ENCODE results near the gene MYO1B.
"Not testable (repeated sequence)": the region's sequence is repeated elsewhere in the genome, so short reads cannot be mapped to it uniquely, and the experiment has no call there.

Gene MYO1B

DNA sequence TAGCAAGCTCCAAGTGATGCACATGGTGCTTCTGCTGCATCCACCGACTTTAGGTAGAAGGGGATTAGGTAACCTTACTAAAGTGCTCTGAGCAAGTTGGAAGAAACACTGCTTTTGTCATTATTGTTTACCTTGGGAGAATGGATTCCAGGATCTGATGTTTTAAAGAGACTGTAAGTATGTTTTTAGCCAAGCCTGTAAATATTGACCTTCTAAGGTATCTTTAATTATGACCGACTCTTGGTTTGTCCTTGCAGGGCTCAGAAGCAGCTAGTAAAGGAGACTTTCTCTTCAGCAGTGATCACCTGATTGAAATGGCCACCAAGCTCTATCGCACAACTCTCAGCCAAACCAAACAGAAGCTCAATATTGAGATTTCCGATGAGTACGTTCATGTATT is 170.7 kb downstream of the MYO1B start:
- DNase-seq: no peak

DNA sequence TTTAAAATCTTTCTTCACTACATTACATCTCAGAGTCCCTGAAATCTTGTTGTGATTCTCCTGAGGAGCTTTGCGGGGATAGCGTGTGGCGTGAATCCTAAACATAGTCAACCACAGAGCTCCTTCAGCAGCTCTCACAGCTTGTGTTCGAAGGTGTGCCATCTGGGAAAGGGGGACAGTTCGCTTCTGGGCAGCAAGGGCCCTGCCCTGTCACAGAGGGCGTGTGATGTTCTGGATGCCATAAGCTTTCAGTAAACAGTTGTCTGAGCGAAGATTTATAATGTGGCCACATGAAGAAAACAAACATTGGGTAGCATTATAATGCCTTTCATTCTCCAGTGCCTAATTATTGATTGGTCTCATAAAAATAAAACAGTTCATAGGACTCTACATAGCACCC is 172.5 kb downstream of the MYO1B start:
- DNase-seq: no peak

DNA sequence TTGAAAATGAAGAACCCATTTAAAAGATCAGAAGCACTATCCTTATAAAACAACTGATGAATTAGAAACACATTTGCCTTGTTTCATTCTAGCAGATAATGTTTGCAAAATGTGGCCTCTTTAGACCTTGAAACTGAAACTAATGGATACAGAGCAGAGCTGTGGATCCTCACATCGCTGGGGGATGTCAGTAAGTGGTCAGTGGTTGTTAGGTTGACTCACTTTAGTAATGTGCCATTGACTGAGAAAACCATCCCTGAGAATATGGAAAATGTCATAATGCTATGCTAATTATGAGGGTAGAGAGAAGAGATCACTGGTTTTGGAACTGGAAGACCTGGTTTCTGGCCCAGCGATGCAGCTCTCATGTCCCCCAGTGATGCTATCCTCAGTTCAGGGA is 176.7 kb downstream of the MYO1B start:
- no peak for DNase-seq

DNA sequence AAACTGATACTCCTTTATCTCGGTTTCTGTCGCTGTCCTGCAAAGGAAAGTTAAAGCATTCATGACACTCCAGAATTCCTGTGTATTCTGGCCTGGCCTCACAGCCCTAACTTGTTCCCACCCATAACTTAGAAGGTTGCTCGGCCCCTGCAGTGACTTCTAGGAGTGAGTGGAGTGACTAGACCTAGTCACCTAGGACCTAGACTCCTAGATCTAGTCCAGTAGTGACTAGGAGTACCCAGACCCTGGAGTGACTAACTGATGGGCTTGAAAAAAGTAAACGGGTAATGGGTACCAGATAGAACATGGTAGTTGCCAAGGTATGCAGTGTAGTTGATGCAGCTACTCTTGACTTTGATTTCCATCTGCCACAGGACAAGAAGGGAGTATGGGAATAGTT is 181.8 kb downstream of the MYO1B start:
- DNase-seq: no peak

DNA sequence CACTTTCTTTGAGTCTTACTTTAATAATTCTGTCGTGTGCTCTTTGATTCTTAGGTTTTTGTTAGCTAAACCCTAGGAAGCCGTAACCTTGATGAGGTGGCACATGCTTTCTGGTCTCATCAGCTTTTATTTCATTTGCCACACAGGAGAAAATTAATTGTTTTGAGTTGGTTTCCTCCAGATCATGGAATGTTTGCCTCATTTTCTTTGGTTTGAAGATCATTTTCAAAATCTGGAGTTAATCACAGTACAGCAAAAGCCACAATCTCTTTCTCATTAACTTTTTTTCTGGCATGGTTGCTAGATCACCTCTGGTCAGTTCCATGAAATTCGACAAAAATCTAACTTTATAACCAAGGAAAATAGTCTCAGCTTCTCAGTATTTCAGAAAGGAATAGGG is 182.9 kb downstream of the MYO1B start:
- DNase-seq: no peak

DNA sequence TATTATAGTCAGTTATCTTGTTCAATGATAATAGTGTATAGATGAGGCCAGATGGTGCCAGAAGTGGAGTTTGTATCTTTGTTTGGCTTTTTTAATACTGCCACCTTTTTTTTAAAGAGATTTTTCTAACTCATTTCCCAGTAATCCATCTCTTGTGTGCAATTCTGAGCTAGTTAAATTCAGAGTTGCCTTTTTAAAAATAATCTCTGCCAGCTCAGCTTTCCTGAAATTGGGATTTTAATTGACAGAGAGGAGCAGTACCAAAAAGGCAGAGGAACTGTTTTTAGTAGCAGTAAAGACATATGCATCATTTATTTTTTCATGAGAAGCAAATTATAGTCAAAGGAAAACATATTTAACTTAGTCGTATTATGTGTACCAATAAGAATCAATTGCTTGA is 185.3 kb downstream of the MYO1B start:
- DNase-seq: no peak

DNA sequence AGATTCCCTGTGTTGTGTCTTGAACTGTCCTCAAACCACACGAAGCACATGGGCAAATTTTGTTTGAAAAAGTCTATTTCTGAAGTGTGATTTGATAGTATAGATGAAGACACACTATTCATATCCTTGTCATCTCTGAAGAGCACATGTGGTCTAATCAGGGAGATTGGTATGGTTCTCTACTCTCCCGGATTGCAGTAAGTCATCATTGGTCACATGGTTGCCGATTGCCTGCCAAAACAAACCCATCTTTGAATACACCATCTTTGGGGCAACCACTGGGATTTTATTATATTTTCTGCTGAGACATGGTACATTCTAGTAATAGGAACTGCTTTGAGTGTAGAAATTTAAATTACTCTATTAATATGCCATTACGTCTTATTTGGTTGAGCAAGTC is 186.9 kb downstream of the MYO1B start:
- DNase-seq: no peak

DNA sequence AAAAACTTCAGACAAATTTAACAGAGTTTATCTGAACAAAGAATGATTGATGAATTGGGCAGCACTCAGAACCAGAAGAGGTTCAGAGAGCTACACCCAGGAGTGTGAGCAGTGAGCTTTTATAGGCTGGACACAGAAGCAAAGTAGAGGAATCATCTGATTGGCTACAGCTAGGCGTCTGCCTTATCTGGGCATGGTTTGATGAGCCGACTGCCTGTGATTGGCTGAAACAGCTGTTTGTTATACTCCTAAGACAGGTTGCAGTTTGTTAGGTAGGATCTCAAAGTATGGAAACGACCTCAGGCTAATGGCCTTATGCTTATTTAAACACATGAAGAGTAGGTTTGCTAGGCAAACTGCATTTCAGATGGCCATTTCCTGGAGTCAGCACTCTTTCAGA is 188.9 kb downstream of the MYO1B start:
- no peak for DNase-seq

DNA sequence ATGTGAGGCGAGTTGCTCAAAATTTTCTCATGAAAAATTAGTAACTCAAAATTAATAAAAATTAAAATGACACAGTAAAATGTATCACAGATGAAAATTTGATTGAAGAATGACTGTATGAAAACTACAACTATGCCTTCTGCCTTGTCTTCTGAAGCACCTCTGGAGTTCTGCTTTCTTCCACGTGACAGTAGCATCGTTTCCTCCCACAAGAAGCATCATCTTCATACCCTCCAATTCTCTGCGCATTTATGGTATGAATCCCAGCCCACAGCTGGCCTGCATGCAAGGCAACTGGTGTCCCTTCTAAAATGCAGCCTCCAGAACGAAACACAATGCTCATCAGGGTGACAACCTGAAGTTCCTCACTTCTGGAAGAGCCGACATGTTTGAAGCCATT is 189.9 kb downstream of the MYO1B start:
- no peak for DNase-seq

DNA sequence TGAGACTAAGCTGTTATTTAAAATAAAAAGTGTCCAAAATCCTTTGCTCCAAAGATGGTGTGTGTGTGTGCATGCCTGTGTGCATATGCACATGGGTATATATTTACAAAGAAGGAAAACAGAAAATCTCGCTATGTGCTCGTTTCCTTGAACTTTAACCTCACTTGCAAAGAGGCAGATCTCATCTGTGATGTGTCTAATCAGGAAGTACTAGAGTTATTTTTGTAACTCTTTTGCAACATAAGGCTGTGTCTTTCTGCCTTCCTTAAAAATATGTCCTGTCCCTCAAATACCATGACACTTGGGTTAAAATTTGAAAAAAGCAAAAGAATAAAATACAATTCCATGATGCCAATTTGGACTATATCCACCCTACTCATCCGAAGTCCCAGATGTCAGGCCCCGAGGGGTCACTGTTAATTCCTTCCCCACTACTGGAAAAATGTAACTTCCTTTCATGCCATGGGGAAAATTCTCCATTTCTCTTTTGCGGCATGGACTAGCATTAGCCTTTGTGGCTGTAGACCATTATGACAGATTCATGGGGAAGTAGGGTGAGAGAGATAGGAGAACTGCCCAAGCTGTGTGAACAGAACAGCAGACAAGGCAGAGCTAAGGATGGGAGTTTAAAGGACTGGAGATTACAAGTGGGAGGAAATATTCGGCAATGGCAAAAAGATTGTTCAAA is 191.3 kb downstream of the MYO1B start:
- no peak for DNase-seq

DNA sequence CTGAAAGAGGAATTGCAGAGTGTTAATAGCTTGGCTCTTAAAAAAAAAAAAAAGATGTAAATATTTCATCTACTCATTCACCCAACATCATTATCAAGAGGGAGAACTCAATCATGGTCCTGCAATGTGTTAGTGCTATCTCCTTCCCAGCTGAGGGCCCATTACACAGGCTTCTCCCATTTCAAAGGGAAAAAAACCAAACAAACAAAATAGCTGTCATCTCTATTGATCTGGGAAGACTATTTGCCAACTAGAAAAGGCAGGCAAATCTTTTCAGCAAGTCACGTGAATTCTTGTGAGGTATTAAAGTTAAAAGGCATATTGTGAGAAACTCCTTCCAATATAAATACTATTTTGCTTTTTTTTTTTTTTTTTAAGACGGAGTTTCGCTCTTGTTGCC is 194.3 kb downstream of the MYO1B start:
- DNase-seq: no peak

DNA sequence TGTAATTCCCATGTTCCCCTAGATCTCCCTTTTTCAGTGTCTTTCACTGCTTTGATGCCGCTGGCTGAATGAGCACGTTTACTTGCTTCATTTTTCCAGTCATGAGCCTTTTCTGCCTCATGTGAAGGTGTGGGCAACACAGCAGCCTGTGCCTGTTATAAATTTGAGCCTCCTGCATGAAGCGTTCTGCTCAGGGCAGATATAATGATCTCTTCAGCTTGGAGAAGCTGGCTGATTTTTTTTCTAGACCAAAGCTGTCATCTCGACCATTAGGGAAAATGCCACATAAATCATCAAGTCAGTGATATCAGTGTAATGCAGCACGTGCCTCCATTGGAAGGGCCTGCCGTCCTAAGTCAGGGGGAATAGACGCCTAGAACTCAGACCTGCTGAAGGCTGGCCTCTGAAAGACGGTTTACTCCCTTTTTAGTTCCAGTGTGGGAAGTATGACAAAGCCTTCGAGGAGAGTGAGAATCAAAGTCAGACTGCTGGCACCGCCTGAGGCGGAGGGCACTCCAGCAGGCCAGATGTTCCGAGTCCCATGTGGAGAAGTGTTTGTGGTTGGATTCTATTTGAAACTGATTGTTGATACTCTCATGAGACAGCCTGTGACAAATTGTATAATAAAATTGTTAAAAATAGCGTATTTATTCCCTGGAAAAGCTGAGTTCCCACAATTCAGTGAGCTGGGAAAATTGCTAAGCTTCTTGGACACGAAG is 196.5 kb downstream of the MYO1B start:
- no peak for DNase-seq

DNA sequence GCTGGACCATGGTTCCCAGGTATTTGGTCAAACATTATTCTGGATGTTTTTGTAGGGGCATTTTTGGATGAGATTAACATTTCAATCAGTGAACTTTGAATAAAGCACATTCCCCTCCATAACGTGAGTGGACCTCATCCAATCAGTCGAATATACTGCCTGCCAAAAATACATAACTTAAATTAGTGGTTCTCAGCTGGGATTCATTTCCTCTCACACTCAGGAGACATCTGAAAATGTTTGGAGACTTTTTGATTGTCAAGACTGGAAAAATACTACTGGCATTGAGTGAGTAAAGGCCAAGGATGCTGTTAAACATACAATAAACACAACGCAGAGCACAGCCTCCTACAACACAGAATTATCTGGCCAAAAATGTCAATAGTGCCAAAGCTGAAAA is 198.2 kb downstream of the MYO1B start:
- no peak for DNase-seq

DNA sequence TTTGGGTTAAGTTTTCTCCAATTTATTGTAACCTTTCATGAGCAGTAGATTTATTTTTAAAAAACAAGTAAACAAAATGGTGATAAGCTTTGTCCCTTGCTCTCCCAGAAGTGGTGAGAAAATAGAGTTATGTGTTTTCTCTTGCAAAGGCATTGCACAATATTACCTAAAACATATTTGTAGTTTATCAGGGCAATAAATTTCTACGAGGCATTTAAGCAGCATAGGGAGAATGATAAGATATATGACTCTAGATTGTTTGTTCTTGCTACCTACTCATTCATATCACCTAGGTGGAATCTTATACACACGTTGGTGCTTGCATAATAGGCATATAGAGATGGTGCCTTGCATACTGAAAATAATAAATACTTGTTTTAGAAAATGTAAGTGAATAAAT is 201.7 kb downstream of the MYO1B start:
- no peak for DNase-seq

DNA sequence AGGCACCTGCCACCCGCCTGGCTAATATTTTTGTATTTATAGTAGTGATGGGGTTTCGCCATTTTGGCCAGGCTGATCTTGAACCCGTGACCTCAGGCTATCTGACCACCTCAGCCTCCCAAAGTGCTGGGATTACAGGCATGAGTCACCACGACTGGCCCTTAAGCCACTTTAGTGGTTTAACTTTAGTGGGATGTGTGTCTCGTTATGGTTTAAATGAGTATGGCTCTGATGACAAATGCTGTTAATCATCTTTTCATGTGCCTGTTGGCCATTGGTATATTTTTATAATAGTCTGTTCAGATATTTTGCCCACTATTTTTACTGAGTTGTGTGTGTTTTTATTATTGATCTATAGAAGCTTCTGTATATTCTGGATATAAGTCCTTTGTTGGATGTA is 205.9 kb downstream of the MYO1B start:
- no peak for DNase-seq

DNA sequence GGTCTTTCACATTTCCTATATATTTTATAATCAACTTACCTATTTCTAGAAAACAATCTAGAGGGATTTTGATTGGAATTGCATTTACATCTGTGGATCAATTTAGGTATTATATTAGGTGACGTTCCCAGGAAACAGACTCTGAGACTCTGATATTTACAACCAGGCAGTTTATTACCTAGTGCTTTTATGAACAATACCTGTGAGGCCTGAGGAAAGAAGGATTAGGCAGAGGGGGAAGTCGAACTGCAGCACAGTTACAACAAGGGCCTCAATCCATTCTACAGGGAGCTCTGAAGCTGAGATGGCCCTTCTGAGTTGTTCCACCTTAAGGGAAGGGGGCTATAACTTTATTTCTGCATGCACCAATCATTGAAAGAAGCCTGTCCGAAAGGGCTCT is 206.9 kb downstream of the MYO1B start:
- DNase-seq: no peak

DNA sequence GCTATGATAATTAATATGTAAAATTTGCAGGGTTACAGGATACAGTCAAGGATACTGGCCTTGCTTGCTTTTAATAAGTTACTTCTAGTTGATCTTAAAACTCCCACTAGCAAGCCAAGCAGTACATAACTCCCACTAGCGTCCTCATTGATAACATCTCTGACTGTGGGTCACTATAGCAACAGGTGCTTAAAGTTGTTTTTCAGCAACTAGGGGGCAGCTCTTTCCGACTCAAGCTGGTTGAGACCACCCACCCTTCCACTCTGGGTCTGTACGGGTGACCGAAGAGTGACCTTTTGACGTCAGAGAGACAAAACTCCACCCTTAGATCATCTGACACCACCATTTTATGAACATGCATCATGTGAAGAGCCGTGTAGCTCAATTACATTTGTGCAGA is 208.6 kb downstream of the MYO1B start:
- no peak for DNase-seq

DNA sequence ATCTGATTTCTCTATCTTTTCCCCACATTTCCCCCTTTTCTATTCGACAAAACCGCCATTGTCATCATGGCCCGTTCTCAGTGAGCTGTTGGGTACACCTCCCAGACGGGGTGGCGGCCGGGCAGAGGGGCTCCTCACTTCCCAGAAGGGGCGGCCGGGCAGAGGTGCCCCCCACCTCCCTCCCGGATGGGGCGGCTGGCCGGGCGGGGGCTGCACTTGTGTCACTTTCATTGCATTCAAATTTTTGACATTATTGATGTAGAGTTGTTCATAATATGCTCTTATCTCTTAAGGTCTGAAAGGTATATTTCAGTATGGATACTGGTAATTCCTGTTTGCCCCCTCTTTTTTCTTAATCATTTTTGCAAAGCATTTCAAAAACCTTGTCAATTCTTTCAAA is 211.3 kb downstream of the MYO1B start:
- not testable (repeated sequence) for DNase-seq

DNA sequence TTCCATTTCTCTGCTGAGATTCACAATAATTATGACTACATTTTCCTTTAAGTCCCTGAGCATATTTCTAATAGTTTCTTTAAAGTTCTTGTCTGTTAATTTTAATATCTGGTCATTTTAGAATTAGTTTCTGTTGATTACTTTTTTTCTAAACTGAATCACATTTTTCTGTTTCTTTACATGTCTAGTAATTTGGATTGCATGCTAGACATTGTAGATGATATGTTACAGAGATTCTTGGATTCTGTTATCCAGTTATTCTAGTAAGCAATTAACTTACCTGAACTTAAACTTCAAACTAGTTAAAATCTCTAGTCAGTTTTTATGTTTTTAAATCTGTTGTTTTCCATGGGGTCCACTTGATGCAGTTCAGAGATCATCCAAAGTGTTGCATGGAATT is 214.0 kb downstream of the MYO1B start:
- DNase-seq: no peak

DNA sequence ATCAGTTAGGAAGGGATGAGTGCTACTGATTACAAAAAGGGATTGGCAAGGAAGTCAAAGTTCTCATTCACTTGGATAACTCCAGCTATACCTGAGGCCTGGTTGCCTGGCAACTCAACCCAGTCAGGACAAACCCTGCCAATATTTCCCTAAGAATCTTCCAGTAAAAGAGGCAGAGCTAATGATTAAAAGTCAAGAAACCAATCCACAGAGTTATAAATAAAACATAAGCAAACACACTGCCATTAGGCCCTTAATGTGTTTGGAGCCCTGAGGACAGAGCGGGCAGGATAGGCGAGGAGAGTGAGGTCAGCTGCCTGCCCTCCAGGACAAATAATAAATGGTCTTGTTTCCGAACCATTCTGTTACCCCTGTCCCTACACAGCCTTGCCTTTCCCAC is 217.2 kb downstream of the MYO1B start:
- no peak for DNase-seq

DNA sequence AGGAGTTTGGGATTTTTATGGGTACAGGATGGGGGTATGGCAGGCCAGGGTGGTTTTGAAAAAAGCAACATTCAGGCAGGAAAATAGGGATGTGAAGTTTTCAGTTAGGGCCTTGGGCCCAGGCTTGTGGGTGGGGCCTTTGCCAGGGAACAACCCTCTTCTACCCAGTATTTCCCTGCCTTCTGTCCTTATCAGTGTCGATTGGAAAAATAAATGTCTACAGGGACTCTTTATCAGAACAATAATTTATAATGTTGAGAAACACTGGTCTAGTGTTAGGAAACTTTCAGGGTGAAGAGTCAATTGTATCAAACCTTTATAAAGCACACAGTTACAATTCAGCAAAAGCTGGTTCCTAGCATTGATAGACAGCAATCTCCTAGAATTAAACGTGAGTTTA is 218.6 kb downstream of the MYO1B start:
- DNase-seq: no peak

DNA sequence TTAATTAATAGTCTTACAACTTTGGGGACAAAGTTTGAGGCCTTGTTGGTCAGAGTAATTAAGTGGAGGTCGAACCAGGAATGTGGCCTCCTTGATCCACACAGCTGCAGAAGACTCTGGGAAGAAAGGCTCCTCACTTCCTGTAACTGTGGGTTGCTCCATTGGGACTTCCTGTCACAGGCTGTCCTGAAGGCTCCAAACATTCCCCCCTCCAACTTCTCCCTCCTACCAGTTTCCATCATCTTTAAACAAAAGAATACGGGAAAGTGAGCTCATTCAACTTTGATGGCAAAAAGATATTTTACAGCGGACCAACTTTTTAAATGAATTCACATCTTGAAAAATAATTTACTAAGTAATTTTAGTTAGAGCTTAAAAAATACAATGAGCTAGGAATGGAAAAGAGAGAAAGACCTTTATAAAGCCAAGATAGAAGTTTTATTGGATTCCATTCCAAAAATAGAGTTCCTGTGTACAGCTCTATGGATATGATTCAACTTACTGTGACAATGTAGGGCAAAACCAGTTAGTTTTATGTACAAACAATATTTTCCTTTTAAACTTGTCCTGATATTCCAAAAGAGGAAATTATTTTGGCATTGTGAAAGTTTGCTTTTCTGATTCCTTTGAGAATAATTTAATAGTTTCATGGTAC is 220.7 kb downstream of the MYO1B start:
- no peak for DNase-seq

DNA sequence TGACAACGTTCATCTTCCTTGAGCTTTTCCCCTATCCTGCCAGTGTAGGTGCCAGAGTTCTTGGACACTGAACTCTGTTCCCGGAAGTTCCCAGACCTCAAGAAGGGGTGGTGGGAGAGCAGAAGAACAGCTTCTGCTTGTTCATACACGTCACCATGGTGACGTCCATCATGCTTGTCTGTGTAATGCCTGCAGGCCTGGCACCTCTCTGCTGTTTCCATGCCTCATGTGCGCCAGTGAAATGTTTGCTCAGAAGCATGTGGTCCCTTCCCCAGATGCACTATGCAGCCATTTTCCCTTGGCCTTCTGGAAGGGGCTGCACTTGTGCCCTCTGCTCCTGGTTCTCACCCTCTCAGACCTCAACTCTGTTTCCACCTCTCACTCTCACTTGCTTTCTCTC is 221.9 kb downstream of the MYO1B start:
- DNase-seq: no peak

DNA sequence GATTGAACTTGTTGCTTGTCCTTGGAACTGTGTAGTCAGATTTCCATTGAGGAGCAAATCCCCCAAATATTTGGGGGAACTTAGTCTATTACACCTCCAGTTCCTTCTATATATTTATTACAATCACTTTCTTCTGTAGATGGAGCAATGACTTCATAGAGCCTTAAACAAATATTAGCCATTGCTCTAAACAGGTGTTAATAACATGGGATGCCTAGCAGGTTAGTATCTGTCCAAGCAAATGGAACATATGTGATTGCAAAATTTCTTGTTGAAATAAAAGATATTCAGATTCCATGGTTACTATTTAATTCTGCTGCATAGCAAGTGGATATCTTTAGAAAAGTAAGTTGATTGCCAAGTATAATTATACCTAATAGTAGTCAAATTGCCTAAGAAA is 225.1 kb downstream of the MYO1B start:
- DNase-seq: no peak

DNA sequence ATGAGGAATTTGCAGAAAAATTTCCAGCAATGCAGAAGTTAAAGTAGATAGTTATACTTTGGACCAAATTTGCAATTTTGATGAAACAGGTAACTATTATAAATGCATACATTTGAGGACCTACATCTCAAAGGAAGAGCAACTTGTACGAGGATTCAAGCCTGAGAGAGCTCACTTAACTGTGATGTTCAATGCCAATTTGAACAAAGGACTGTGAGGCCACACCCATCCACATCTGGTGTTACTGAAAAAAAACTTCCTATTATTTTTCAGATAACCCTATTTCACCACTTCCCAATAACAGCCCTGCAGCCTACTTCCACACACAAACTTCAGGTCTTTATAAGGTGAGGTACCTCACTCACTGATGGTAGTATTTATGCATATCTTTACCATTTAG is 229.3 kb downstream of the MYO1B start:
- no peak for DNase-seq

All from stimulated activated CD4-positive, alpha-beta T cell treated with anti-CD3 and anti-CD28 coated beads, Interleukin-1b, Interleukin-23, amount 100 ng/mL, for 48 hours (primary cell).